Measurements from ENCODE around the gene PPP2R5C.

Gene PPP2R5C

GRCh38 chr14:101945171-101945570, 183.7 kb downstream of the PPP2R5C start:
- no peak overlapping the region for H2BK12ac ChIP-seq (ENCODE audit: low read length in 2 of 2)

GRCh38 chr14:101947577-101947903, 186.0 kb downstream of the PPP2R5C start:
- Histone ChIP-seq H3K27ac (ENCODE audit: low read length, poor library complexity, severe bottlenecking) (peak overlapping the region; percentile 91), H2BK120ac (ENCODE audit: low read depth, low read length) (no peak overlapping the region), H3K4ac (ENCODE audit: low read depth in 1 of 2, low read length in 2 of 2) (peak overlapping the region; percentile 75 to 97), H4K91ac (ENCODE audit: low read length) (peak overlapping the region; percentile 93), H3K23ac (ENCODE audit: low read length in 2 of 2) (peak overlapping the region in 1 of 2 experiments; percentile 10), H3K4me2 (ENCODE audit: low read length, poor library complexity, severe bottlenecking) (peak overlapping the region; percentile 71), H3K18ac (ENCODE audit: low read depth in 1 of 2, low read length in 2 of 2) (peak overlapping the region; percentile 90 to 93), H3K9me3 (ENCODE audit: control insufficient read depth, low read length) (no peaks in the 10 kb centered on the region), H2BK15ac (ENCODE audit: low read depth, poor library complexity, severe bottlenecking) (peak overlapping the region; percentile 34), H2BK5ac (ENCODE audit: low read depth, low read length, poor library complexity, severe bottlenecking) (no peak overlapping the region), H3K79me1 (replicated peaks; ENCODE audit: low read length, poor library complexity, severe bottlenecking) (peaks cover 17% of the 10 kb centered on the region), H2AK5ac (ENCODE audit: low read length, severe bottlenecking) (peak overlapping the region; percentile 76), H2BK12ac (ENCODE audit: low read length in 2 of 2) (peak overlapping the region in 1 of 2 experiments; percentile 3), H3K4me3 (ENCODE audit: insufficient read depth in 1 of 2, low read depth in 1 of 2, low read length in 2 of 2) (peak overlapping the region; percentile 84 to 95), H3K14ac (ENCODE audit: low read length in 2 of 2) (peak overlapping the region in 1 of 2 experiments; percentile 93), H3K4me1 (ENCODE audit: control insufficient read depth, insufficient read depth, low read depth, low read length) (peaks cover 9% of the 10 kb centered on the region), H2AFZ (ENCODE audit: low read depth, low read length) (peak overlapping the region; percentile 72), H3K27me3 (ENCODE audit: control insufficient read depth in 1 of 2, insufficient read depth in 1 of 2, low read length in 2 of 2) (peaks cover 2 to 3% of the 10 kb centered on the region in 2 experiments), H3K9ac (ENCODE audit: low read length) (peak overlapping the region; percentile 99), H4K8ac (ENCODE audit: low read length) (peak overlapping the region; percentile 99), H3K36me3 (ENCODE audit: control insufficient read depth in 1 of 2, insufficient read depth in 2 of 2, low read depth in 1 of 2, low read length in 2 of 2) (peaks cover 0 to 7% of the 10 kb centered on the region in 2 experiments)
- no peak for DNase-seq
- WGBS, result 20% methylated on average over 8 of the region's 8 CpGs

More at GRCh38 chr14:101945171-101945570, 183.7 kb downstream of the PPP2R5C start:
- H3K18ac ChIP-seq (ENCODE audit: low read depth in 1 of 2, low read length in 2 of 2), result no peak overlapping the region
- H2BK5ac ChIP-seq (ENCODE audit: low read depth, low read length, poor library complexity, severe bottlenecking), result no peak overlapping the region
- no peak overlapping the region for H2BK120ac ChIP-seq (ENCODE audit: low read depth, low read length)
- H3K4me3 ChIP-seq (ENCODE audit: insufficient read depth in 1 of 2, low read depth in 1 of 2, low read length in 2 of 2), result no peak overlapping the region
- DNase-seq, result no peak
- no peaks in the 10 kb centered on the region for H3K9me3 ChIP-seq (ENCODE audit: control insufficient read depth, low read length)
- H2BK15ac ChIP-seq (ENCODE audit: low read depth, poor library complexity, severe bottlenecking), result no peak overlapping the region
- H3K27ac ChIP-seq (ENCODE audit: low read length, poor library complexity, severe bottlenecking), result no peak overlapping the region
- peaks cover 9% of the 10 kb centered on the region for H3K4me1 ChIP-seq (ENCODE audit: control insufficient read depth, insufficient read depth, low read depth, low read length)
- 32% methylated on average over 5 of the region's 5 CpGs for WGBS
- no peak overlapping the region for H3K4me2 ChIP-seq (ENCODE audit: low read length, poor library complexity, severe bottlenecking)
- H3K23ac ChIP-seq (ENCODE audit: low read length in 2 of 2), result no peak overlapping the region
- H3K36me3 ChIP-seq (ENCODE audit: control insufficient read depth in 1 of 2, insufficient read depth in 2 of 2, low read depth in 1 of 2, low read length in 2 of 2), result peaks cover 0 to under 1% of the 10 kb centered on the region in 2 experiments
- no peak overlapping the region for H2AK5ac ChIP-seq (ENCODE audit: low read length, severe bottlenecking)
- H3K27me3 ChIP-seq (ENCODE audit: control insufficient read depth in 1 of 2, insufficient read depth in 1 of 2, low read length in 2 of 2), result peaks cover 3 to 4% of the 10 kb centered on the region in 2 experiments
- no peak overlapping the region for H3K4ac ChIP-seq (ENCODE audit: low read depth in 1 of 2, low read length in 2 of 2)
- H3K79me1 ChIP-seq (replicated peaks; ENCODE audit: low read length, poor library complexity, severe bottlenecking), result peaks cover 12% of the 10 kb centered on the region
- no peak overlapping the region for H4K8ac ChIP-seq (ENCODE audit: low read length)
- H3K9ac ChIP-seq (ENCODE audit: low read length), result no peak overlapping the region
- H4K91ac ChIP-seq (ENCODE audit: low read length), result no peak overlapping the region
- H2AFZ ChIP-seq (ENCODE audit: low read depth, low read length), result no peak overlapping the region
- H3K14ac ChIP-seq (ENCODE audit: low read length in 2 of 2), result no peak overlapping the region

- peak overlapping the region in 1 of 2 experiments; percentile 25 for H2BK12ac ChIP-seq (ENCODE audit: low read length in 2 of 2)
- WGBS, result under 1% methylated on average over 53 of the region's 53 CpGs
- H3K9me3 ChIP-seq (ENCODE audit: control insufficient read depth, low read length), result no peaks in the 10 kb centered on the region
Observed at GRCh38 chr14:101947904-101948665, 186.6 kb downstream of the PPP2R5C start.

GRCh38 chr14:101948666-101949216, 187.2 kb downstream of the PPP2R5C start:
- H3K4ac ChIP-seq (ENCODE audit: low read depth in 1 of 2, low read length in 2 of 2), result peak overlapping the region; percentile 54 to 89
- H2AFZ ChIP-seq (ENCODE audit: low read depth, low read length), result peak overlapping the region; percentile 73
- H2BK15ac ChIP-seq (ENCODE audit: low read depth, poor library complexity, severe bottlenecking), result no peak overlapping the region
- H3K4me3 ChIP-seq (ENCODE audit: insufficient read depth in 1 of 2, low read depth in 1 of 2, low read length in 2 of 2), result peak overlapping the region; percentile 70 to 95
- H3K14ac ChIP-seq (ENCODE audit: low read length in 2 of 2), result peak overlapping the region in 1 of 2 experiments; percentile 97
- peak overlapping the region in 1 of 2 experiments; percentile 51 for H3K23ac ChIP-seq (ENCODE audit: low read length in 2 of 2)
- H3K27ac ChIP-seq (ENCODE audit: low read length, poor library complexity, severe bottlenecking), result peak overlapping the region; percentile 96
- H4K91ac ChIP-seq (ENCODE audit: low read length), result peak overlapping the region; percentile 62
- peak overlapping the region; percentile 45 for H2BK120ac ChIP-seq (ENCODE audit: low read depth, low read length)
- H3K79me1 ChIP-seq (replicated peaks; ENCODE audit: low read length, poor library complexity, severe bottlenecking), result peaks cover 17% of the 10 kb centered on the region
- H3K27me3 ChIP-seq (ENCODE audit: control insufficient read depth in 1 of 2, insufficient read depth in 1 of 2, low read length in 2 of 2), result no peaks in the 10 kb centered on the region
- peak overlapping the region; percentile 72 for H3K4me2 ChIP-seq (ENCODE audit: low read length, poor library complexity, severe bottlenecking)
- no peaks in the 10 kb centered on the region for H3K9me3 ChIP-seq (ENCODE audit: control insufficient read depth, low read length)
- H3K18ac ChIP-seq (ENCODE audit: low read depth in 1 of 2, low read length in 2 of 2), result peak overlapping the region; percentile 65 to 93
- H2AK5ac ChIP-seq (ENCODE audit: low read length, severe bottlenecking), result peak overlapping the region; percentile 51
- H3K4me1 ChIP-seq (ENCODE audit: control insufficient read depth, insufficient read depth, low read depth, low read length), result peaks cover 9% of the 10 kb centered on the region
- peaks cover 0 to 7% of the 10 kb centered on the region in 2 experiments for H3K36me3 ChIP-seq (ENCODE audit: control insufficient read depth in 1 of 2, insufficient read depth in 2 of 2, low read depth in 1 of 2, low read length in 2 of 2)
- H4K8ac ChIP-seq (ENCODE audit: low read length), result peak overlapping the region; percentile 86
- no peak overlapping the region for H2BK5ac ChIP-seq (ENCODE audit: low read depth, low read length, poor library complexity, severe bottlenecking)
- DNase-seq, result no peak
- 23% methylated on average over 29 of the region's 29 CpGs for WGBS
- peak overlapping the region in 1 of 2 experiments; percentile 25 for H2BK12ac ChIP-seq (ENCODE audit: low read length in 2 of 2)
- H3K9ac ChIP-seq (ENCODE audit: low read length), result peak overlapping the region; percentile 99

More at GRCh38 chr14:101947904-101948665, 186.6 kb downstream of the PPP2R5C start:
- Histone ChIP-seq H3K9ac (ENCODE audit: low read length) (peak overlapping the region; percentile 99), H4K91ac (ENCODE audit: low read length) (peak overlapping the region; percentile 93), H3K14ac (ENCODE audit: low read length in 2 of 2) (peak overlapping the region in 1 of 2 experiments; percentile 97), H3K27ac (ENCODE audit: low read length, poor library complexity, severe bottlenecking) (peak overlapping the region; percentile 96), H3K4me1 (ENCODE audit: control insufficient read depth, insufficient read depth, low read depth, low read length) (peaks cover 9% of the 10 kb centered on the region), H2BK120ac (ENCODE audit: low read depth, low read length) (peak overlapping the region; percentile 45), H3K23ac (ENCODE audit: low read length in 2 of 2) (peak overlapping the region in 1 of 2 experiments; percentile 51), H3K36me3 (ENCODE audit: control insufficient read depth in 1 of 2, insufficient read depth in 2 of 2, low read depth in 1 of 2, low read length in 2 of 2) (peaks cover 0 to 7% of the 10 kb centered on the region in 2 experiments), H2BK15ac (ENCODE audit: low read depth, poor library complexity, severe bottlenecking) (peak overlapping the region; percentile 34), H3K4ac (ENCODE audit: low read depth in 1 of 2, low read length in 2 of 2) (peak overlapping the region; percentile 89 to 97), H3K79me1 (replicated peaks; ENCODE audit: low read length, poor library complexity, severe bottlenecking) (peaks cover 17% of the 10 kb centered on the region), H4K8ac (ENCODE audit: low read length) (peak overlapping the region; percentile 99), H2AFZ (ENCODE audit: low read depth, low read length) (peak overlapping the region; percentile 73), H3K4me2 (ENCODE audit: low read length, poor library complexity, severe bottlenecking) (peak overlapping the region; percentile 72), H2AK5ac (ENCODE audit: low read length, severe bottlenecking) (peak overlapping the region; percentile 76), H2BK5ac (ENCODE audit: low read depth, low read length, poor library complexity, severe bottlenecking) (no peak overlapping the region), H3K27me3 (ENCODE audit: control insufficient read depth in 1 of 2, insufficient read depth in 1 of 2, low read length in 2 of 2) (no peaks in the 10 kb centered on the region), H3K18ac (ENCODE audit: low read depth in 1 of 2, low read length in 2 of 2) (peak overlapping the region; percentile 90 to 93), H3K4me3 (ENCODE audit: insufficient read depth in 1 of 2, low read depth in 1 of 2, low read length in 2 of 2) (peak overlapping the region; percentile 84 to 95)
- peak; percentile 100 for DNase-seq

All from mesenchymal stem cell (in vitro differentiated cells and primary cell).